Measurements from ENCODE around the gene MDFIC. TPM values are rescaled to one million over a fixed set of nuclear protein-coding genes. Genes with fewer than 3 reads are reported as not detected.

Gene MDFIC
- polyA plus RNA-seq, 2 donors: 9.8 to 14.5 TPM

DNA sequence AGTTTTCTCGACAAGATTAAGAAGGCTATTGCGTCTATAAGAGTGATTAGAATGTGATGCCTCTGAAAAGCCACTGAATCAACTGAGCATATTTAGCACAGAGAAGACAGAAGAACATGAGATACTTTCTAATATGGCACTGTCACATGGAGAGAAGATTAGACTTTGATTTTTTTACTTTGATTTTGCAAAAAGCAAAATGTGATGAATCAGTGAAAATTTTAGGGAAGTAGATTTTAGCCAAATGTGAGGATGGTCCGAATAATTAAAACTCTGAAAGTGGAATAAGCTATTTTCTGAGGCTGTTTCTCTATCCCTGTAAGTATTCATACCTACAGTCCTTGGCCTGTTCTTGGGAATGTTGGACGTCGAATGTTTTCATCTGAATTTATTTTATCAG is 11.8 kb downstream of the MDFIC start:
- Histone ChIP-seq H3K9me3 (ENCODE audit: control insufficient read depth in 2 of 2, insufficient read depth in 1 of 2, low read depth in 1 of 2, low read length in 1 of 2) (no peaks in the 10 kb centered on the region), H3K36me3 (ENCODE audit: control insufficient read depth in 2 of 2, insufficient read depth in 2 of 2, low read length in 1 of 2) (no peaks in the 10 kb centered on the region), H3K27me3 (ENCODE audit: control insufficient read depth in 1 of 2, insufficient read depth in 2 of 2, low read length in 2 of 2) (no peaks in the 10 kb centered on the region), H3K4me1 (ENCODE audit: control insufficient read depth in 2 of 2, insufficient read depth in 2 of 2, low read length in 1 of 2) (peaks cover 0 to 3% of the 10 kb centered on the region in 2 donors), H3K27ac (ENCODE audit: low read depth in 2 of 2, low read length in 1 of 2) (no peak overlapping the region), H3K4me3 (ENCODE audit: low read depth in 1 of 2, low read length in 2 of 2) (no peak overlapping the region)
- 84 to 86% methylated on average over 5 of the region's 5 CpGs for WGBS, 2 donors

DNA sequence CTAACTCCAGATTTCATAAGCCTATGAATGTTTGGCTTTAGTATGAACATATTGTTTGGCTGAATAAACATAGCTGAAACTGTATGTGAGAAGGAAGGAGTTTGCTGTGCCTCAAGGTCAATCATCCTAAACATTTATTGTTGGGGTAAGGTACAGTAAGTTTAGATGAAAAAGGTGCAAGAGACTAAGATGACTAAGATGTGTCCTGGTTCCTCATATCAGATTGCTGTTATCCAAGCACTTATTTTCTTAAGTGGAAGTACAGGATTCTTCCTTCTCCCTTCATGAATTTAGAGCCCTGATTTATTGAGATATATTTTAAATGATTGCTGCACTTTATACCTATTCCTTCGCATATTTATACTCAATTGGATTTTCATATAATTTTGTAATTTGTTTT is 12.2 kb downstream of the MDFIC start:
- 93 to 95% methylated on average over 1 of the region's 1 CpG for WGBS, 2 donors
- no peaks in the 10 kb centered on the region for H3K9me3 ChIP-seq (ENCODE audit: control insufficient read depth in 2 of 2, insufficient read depth in 1 of 2, low read depth in 1 of 2, low read length in 1 of 2)
- peaks cover 0 to 3% of the 10 kb centered on the region in 2 donors for H3K4me1 ChIP-seq (ENCODE audit: control insufficient read depth in 2 of 2, insufficient read depth in 2 of 2, low read length in 1 of 2)

DNA sequence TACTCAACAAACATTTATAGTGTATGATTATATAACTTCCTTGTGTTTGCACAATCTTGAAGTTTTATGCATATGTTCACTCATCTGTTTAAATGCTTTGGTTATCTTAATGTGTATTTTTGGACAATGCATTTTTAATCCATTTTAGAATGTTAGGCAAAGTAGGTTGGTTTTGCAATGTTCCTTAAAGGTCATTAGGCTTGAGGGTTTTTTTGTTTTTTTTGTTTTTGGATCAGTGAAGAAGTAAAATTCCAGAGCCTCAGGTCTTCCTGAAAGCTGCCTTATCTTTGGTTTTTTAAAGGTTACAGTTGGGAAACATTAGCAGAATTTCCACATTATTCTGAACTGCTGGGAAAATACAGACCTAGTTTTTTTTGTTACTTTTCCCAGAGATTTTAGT is 12.8 kb downstream of the MDFIC start:
- Histone ChIP-seq H3K4me1 (ENCODE audit: control insufficient read depth in 2 of 2, insufficient read depth in 2 of 2, low read length in 1 of 2) (peaks cover 0 to 3% of the 10 kb centered on the region in 2 donors), H3K4me3 (ENCODE audit: low read depth in 1 of 2, low read length in 2 of 2) (no peak overlapping the region), H3K27ac (ENCODE audit: low read depth in 2 of 2, low read length in 1 of 2) (no peak overlapping the region), H3K27me3 (ENCODE audit: control insufficient read depth in 1 of 2, insufficient read depth in 2 of 2, low read length in 2 of 2) (no peaks in the 10 kb centered on the region), H3K36me3 (ENCODE audit: control insufficient read depth in 2 of 2, insufficient read depth in 2 of 2, low read length in 1 of 2) (no peaks in the 10 kb centered on the region), H3K9me3 (ENCODE audit: control insufficient read depth in 2 of 2, insufficient read depth in 1 of 2, low read depth in 1 of 2, low read length in 1 of 2) (no peaks in the 10 kb centered on the region)

More for the DNA sequence above, 12.2 kb downstream of the MDFIC start:
- no peaks in the 10 kb centered on the region for H3K36me3 ChIP-seq (ENCODE audit: control insufficient read depth in 2 of 2, insufficient read depth in 2 of 2, low read length in 1 of 2)
- no peaks in the 10 kb centered on the region for H3K27me3 ChIP-seq (ENCODE audit: control insufficient read depth in 1 of 2, insufficient read depth in 2 of 2, low read length in 2 of 2)
- H3K4me3 ChIP-seq (ENCODE audit: low read depth in 1 of 2, low read length in 2 of 2): no peak overlapping the region
- no peak overlapping the region for H3K27ac ChIP-seq (ENCODE audit: low read depth in 2 of 2, low read length in 1 of 2)

DNA sequence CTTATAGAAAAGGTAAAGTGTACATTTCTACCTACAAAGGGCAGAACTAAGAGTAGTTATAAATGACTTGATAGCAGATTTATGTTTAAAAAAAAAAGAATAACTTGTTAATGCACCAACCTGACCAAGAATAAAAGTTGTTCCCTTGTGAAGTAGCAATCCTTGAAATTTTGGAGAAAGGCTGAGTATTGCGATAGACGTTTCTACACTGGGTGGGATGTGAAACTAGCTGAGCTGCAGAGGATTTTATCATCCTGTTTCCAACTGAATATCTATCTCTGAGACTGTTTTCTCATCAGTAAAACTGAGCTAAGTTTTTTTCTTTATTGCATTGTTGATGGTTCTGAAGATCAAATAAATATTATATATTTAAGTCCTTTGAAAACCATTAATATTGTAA is 14.6 kb downstream of the MDFIC start:
- H3K4me3 ChIP-seq (ENCODE audit: low read depth in 1 of 2, low read length in 2 of 2): no peak overlapping the region
- H3K27ac ChIP-seq (ENCODE audit: low read depth in 2 of 2, low read length in 1 of 2): no peak overlapping the region
- 76 to 80% methylated on average over 2 of the region's 2 CpGs for WGBS, 2 donors
- H3K36me3 ChIP-seq (ENCODE audit: control insufficient read depth in 2 of 2, insufficient read depth in 2 of 2, low read length in 1 of 2): no peaks in the 10 kb centered on the region
- H3K27me3 ChIP-seq (ENCODE audit: control insufficient read depth in 1 of 2, insufficient read depth in 2 of 2, low read length in 2 of 2): no peaks in the 10 kb centered on the region
- H3K9me3 ChIP-seq (ENCODE audit: control insufficient read depth in 2 of 2, insufficient read depth in 1 of 2, low read depth in 1 of 2, low read length in 1 of 2): no peaks in the 10 kb centered on the region
- H3K4me1 ChIP-seq (ENCODE audit: control insufficient read depth in 2 of 2, insufficient read depth in 2 of 2, low read length in 1 of 2): no peaks in the 10 kb centered on the region

DNA sequence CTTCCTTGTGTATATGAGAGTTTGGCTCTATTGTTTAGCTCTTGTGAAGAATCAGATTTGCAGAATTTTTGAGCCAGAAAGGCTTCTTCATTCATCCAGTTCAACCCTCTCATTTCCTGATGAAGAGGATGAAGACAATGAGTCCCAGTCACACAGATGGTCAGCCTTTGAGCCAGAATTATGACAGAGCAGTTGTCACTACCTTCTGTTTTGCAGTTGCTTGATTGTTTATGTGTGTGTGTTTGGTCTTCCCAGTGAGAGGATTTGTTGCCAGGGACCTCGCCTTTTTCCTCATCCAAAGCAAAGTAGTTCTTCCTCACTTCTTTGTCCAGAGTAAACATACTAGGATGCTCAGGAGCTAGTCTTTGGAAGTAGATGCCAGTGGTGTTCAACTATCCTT is 15.6 kb downstream of the MDFIC start:
- H3K36me3 ChIP-seq (ENCODE audit: control insufficient read depth in 2 of 2, insufficient read depth in 2 of 2, low read length in 1 of 2): no peaks in the 10 kb centered on the region
- WGBS, 2 donors: 84 to 86% methylated on average over 1 of the region's 1 CpG
- no peak overlapping the region for H3K4me3 ChIP-seq (ENCODE audit: low read depth in 1 of 2, low read length in 2 of 2)
- no peak overlapping the region for H3K27ac ChIP-seq (ENCODE audit: low read depth in 2 of 2, low read length in 1 of 2)
- H3K27me3 ChIP-seq (ENCODE audit: control insufficient read depth in 1 of 2, insufficient read depth in 2 of 2, low read length in 2 of 2): no peaks in the 10 kb centered on the region
- no peaks in the 10 kb centered on the region for H3K4me1 ChIP-seq (ENCODE audit: control insufficient read depth in 2 of 2, insufficient read depth in 2 of 2, low read length in 1 of 2)
- H3K9me3 ChIP-seq (ENCODE audit: control insufficient read depth in 2 of 2, insufficient read depth in 1 of 2, low read depth in 1 of 2, low read length in 1 of 2): no peaks in the 10 kb centered on the region

DNA sequence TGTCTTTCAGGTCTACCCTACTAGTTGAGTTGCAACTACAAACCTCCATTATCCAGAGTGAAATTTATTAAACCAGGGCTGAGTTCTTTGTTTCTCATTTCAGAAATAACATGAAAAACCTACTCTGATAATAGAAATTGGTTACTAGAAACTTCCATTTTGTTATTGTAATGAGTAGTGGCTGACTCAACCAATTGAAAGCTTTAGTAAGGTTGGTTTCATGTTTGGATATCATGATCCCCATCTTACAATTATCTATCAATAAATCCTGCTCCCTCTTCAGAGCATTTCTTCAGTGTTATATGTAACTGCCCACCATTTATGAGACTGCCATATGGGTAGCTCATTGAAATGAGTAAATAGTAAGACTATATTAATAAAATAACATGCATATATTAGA is 16.9 kb downstream of the MDFIC start:
- no peaks in the 10 kb centered on the region for H3K27me3 ChIP-seq (ENCODE audit: control insufficient read depth in 1 of 2, insufficient read depth in 2 of 2, low read length in 2 of 2)
- no peaks in the 10 kb centered on the region for H3K36me3 ChIP-seq (ENCODE audit: control insufficient read depth in 2 of 2, insufficient read depth in 2 of 2, low read length in 1 of 2)
- no peaks in the 10 kb centered on the region for H3K9me3 ChIP-seq (ENCODE audit: control insufficient read depth in 2 of 2, insufficient read depth in 1 of 2, low read depth in 1 of 2, low read length in 1 of 2)
- H3K4me3 ChIP-seq (ENCODE audit: low read depth in 1 of 2, low read length in 2 of 2): no peak overlapping the region
- no peaks in the 10 kb centered on the region for H3K4me1 ChIP-seq (ENCODE audit: control insufficient read depth in 2 of 2, insufficient read depth in 2 of 2, low read length in 1 of 2)
- H3K27ac ChIP-seq (ENCODE audit: low read depth in 2 of 2, low read length in 1 of 2): no peak overlapping the region

DNA sequence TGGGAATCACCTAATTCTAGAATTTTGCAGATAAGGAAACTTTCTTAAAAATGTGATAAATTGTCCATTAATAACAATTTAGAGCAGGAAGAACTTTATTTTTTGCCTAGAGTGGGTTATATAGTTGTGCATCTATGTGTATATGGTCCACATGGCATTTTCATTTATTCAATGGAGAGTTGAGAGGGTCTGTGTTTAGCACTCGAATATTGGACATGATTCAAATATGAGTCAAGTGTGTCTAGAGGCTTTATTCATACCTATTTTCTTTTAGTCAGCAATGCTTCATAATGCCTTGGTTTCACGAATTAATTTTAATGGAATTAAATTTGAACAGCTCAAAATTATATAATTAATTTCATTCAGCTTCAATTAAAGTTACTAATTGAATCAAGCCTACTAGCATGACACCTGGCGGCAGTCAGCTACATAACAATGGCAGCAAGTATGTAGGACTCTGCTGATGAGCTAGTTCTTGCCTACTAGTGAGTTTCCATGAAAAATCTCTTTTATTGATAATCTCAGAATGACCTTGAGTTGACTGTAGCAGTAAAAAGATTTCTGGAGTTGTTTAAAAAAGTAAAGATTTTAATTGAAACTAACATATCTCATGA is 17.7 kb downstream of the MDFIC start:
- Histone ChIP-seq H3K9me3 (ENCODE audit: control insufficient read depth in 2 of 2, insufficient read depth in 1 of 2, low read depth in 1 of 2, low read length in 1 of 2) (no peaks in the 10 kb centered on the region), H3K36me3 (ENCODE audit: control insufficient read depth in 2 of 2, insufficient read depth in 2 of 2, low read length in 1 of 2) (no peaks in the 10 kb centered on the region), H3K27ac (ENCODE audit: low read depth in 2 of 2, low read length in 1 of 2) (no peak overlapping the region), H3K4me1 (ENCODE audit: control insufficient read depth in 2 of 2, insufficient read depth in 2 of 2, low read length in 1 of 2) (no peaks in the 10 kb centered on the region), H3K4me3 (ENCODE audit: low read depth in 1 of 2, low read length in 2 of 2) (no peak overlapping the region), H3K27me3 (ENCODE audit: control insufficient read depth in 1 of 2, insufficient read depth in 2 of 2, low read length in 2 of 2) (no peaks in the 10 kb centered on the region)
- 72 to 73% methylated on average over 3 of the region's 3 CpGs for WGBS, 2 donors

DNA sequence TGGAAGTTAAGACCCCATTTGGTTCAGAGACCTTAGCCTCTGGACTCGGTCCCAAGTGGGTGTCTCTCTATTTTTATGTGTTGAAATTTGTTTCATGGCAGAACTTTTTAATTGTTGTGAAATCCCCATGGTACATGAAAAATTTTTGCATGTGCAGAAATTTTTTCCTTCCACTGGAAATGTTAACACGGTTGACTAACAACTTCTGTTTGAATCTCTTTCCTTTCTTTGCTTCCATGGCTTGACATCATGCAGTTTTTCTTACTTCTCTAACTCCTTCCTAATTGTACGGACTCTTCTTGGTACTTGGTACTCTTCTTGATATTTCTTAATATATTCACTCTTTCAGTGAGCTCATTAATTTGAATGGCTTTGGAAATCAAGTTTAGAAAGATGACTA is 18.3 kb downstream of the MDFIC start:
- H3K9me3 ChIP-seq (ENCODE audit: control insufficient read depth in 2 of 2, insufficient read depth in 1 of 2, low read depth in 1 of 2, low read length in 1 of 2): no peaks in the 10 kb centered on the region
- WGBS, 2 donors: 88 to 90% methylated on average over 3 of the region's 3 CpGs
- no peaks in the 10 kb centered on the region for H3K4me1 ChIP-seq (ENCODE audit: control insufficient read depth in 2 of 2, insufficient read depth in 2 of 2, low read length in 1 of 2)
- H3K27me3 ChIP-seq (ENCODE audit: control insufficient read depth in 1 of 2, insufficient read depth in 2 of 2, low read length in 2 of 2): no peaks in the 10 kb centered on the region
- H3K36me3 ChIP-seq (ENCODE audit: control insufficient read depth in 2 of 2, insufficient read depth in 2 of 2, low read length in 1 of 2): no peaks in the 10 kb centered on the region
- H3K27ac ChIP-seq (ENCODE audit: low read depth in 2 of 2, low read length in 1 of 2): no peak overlapping the region
- no peak overlapping the region for H3K4me3 ChIP-seq (ENCODE audit: low read depth in 1 of 2, low read length in 2 of 2)

DNA sequence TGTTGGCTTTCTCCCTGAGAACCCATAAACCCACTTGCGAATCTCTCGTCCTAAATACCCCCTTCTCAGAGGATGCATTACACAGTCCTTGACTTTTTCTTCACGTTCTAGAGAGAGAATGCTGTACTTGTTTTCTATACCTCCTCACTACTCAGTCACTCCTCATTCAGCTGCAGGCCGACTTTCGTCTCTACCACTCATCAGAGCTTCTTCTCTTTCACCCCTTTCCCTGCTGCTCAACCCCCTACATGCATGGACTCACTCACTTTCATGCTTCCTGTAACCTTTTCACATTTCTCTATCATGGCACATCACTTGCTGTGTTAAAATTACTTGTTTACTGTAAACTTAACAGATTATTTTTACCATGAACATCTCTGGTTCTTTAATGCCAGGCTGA is 19.8 kb downstream of the MDFIC start:
- no peaks in the 10 kb centered on the region for H3K36me3 ChIP-seq (ENCODE audit: control insufficient read depth in 2 of 2, insufficient read depth in 2 of 2, low read length in 1 of 2)
- H3K4me1 ChIP-seq (ENCODE audit: control insufficient read depth in 2 of 2, insufficient read depth in 2 of 2, low read length in 1 of 2): no peaks in the 10 kb centered on the region
- no peak overlapping the region for H3K4me3 ChIP-seq (ENCODE audit: low read depth in 1 of 2, low read length in 2 of 2)
- H3K27me3 ChIP-seq (ENCODE audit: control insufficient read depth in 1 of 2, insufficient read depth in 2 of 2, low read length in 2 of 2): no peaks in the 10 kb centered on the region
- no peaks in the 10 kb centered on the region for H3K9me3 ChIP-seq (ENCODE audit: control insufficient read depth in 2 of 2, insufficient read depth in 1 of 2, low read depth in 1 of 2, low read length in 1 of 2)
- no peak overlapping the region for H3K27ac ChIP-seq (ENCODE audit: low read depth in 2 of 2, low read length in 1 of 2)
- WGBS, 2 donors: 89 to 95% methylated on average over 5 of the region's 5 CpGs

DNA sequence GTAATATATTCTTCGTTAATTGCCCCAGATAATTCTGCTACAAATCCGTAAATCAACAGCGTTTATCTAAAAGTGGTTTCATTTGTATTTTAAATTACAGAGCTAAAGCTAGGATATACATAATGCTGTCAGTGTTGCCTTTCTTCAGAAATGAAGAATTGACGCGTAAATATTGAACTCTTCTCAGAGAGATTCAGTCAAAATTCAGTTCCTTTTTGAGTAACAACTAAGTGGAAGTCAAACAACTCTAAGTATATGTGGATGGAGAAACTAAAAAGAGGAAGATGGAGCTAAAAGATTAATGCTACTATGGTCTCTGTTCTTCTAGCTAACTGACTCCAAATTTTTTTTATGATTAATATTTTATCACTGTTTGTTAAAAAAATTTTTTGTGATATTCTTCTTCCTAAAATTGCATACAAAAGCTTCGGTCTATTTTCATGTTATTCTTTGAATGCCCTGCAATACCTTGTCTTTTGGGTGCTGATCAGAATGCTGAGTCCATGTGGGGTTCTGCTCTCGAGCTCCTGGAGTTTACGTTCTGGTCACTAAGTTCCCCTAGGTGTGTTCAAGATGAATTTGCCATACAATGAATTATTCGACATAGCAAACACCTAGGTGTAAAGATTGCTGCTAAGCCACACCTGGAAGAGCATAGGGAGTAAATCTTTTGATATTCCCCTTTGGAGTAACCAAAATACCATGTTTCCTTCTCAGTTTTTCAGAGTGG is 20.7 kb downstream of the MDFIC start:
- no peaks in the 10 kb centered on the region for H3K4me1 ChIP-seq (ENCODE audit: control insufficient read depth in 2 of 2, insufficient read depth in 2 of 2, low read length in 1 of 2)
- no peaks in the 10 kb centered on the region for H3K9me3 ChIP-seq (ENCODE audit: control insufficient read depth in 2 of 2, insufficient read depth in 1 of 2, low read depth in 1 of 2, low read length in 1 of 2)
- no peak overlapping the region for H3K27ac ChIP-seq (ENCODE audit: low read depth in 2 of 2, low read length in 1 of 2)
- no peaks in the 10 kb centered on the region for H3K36me3 ChIP-seq (ENCODE audit: control insufficient read depth in 2 of 2, insufficient read depth in 2 of 2, low read length in 1 of 2)
- 79 to 83% methylated on average over 9 of the region's 9 CpGs for WGBS, 2 donors
- H3K27me3 ChIP-seq (ENCODE audit: control insufficient read depth in 1 of 2, insufficient read depth in 2 of 2, low read length in 2 of 2): no peaks in the 10 kb centered on the region
- H3K4me3 ChIP-seq (ENCODE audit: low read depth in 1 of 2, low read length in 2 of 2): no peak overlapping the region
